C4-2B (cell line): Measurements from ENCODE around the gene SIAH1.
"Not testable (repeated sequence)": the region's sequence is repeated elsewhere in the genome, so short reads cannot be mapped to it uniquely, and the experiment has no call there.

Experiments used
- H3K27ac ChIP-seq: fragments of 450-650 bp; 2 replicates; pipeline ENCODE4 v1.5.1; 2017
- ZFX ChIP-seq: fragments of 450-650 bp; IDR thresholded peaks from 2 replicates; pipeline ENCODE4 v1.6.1; 2017
- TF ChIP-seq, protein P1 (sequence below): fragments of 450-650 bp; conservative IDR thresholded peaks from 2 replicates; pipeline ENCODE4 v1.5.1; 2017; ENCODE audit warnings: mild to moderate bottlenecking

The SIAH1 gene

DNA sequence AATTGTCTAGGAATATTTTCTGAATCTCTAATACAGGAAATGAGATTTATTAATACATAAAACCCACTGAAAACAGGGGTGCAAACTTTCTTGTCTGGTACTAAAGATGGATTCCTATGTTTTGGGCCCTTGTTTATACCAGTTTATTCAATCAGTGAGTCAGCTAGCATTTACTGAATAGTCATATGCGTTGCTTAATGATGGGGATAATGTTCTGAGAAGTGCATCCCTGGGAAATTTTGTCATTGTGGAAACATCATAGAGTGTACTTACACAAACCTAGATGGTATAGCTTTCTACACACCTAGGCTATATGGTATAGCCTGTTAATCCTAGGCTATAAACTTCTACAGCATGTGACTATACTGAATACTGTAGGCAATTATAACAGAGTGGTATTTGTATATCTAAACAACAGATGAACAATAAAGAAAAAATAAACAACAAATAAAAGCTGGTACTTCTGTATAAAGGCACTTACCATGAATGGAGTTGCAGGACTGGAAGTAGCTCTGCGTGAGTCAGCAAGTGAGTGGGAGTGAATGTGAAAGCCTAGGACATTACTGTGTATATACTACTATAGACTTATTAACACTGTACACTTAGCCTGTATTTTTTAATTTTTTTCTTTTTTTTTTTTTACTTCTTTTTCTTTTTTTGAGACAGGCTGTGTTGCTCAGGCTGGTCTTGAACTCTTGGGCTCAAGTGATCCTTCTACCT lies 63.7 kb downstream of the SIAH1 start:
- no peak overlapping the region for H3K27ac ChIP-seq
- TF ChIP-seq ZFX = no peak
- TF ChIP-seq, protein P1, sequence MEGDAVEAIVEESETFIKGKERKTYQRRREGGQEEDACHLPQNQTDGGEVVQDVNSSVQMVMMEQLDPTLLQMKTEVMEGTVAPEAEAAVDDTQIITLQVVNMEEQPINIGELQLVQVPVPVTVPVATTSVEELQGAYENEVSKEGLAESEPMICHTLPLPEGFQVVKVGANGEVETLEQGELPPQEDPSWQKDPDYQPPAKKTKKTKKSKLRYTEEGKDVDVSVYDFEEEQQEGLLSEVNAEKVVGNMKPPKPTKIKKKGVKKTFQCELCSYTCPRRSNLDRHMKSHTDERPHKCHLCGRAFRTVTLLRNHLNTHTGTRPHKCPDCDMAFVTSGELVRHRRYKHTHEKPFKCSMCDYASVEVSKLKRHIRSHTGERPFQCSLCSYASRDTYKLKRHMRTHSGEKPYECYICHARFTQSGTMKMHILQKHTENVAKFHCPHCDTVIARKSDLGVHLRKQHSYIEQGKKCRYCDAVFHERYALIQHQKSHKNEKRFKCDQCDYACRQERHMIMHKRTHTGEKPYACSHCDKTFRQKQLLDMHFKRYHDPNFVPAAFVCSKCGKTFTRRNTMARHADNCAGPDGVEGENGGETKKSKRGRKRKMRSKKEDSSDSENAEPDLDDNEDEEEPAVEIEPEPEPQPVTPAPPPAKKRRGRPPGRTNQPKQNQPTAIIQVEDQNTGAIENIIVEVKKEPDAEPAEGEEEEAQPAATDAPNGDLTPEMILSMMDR = no peak

DNA sequence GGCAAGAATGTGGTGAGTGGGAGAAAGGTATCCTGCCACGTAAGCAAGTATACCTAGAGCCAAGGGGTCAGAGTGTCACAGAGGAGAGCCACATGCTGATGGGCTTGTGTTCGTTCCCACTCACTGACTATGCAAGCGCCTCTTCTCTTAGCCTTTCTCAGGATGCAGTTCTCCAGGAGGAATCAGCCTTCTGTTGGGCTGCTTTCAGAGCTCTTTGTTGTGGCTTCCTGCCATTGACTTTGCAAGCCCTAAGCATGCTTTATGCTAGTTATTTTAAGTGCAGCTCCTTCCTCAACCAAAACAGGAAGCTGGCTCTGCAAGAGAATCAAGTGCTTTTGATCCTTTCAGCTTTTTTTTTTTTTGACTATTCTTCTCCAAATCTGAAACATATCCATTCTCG lies 66.6 kb downstream of the SIAH1 start:
- no peak overlapping the region for H3K27ac ChIP-seq

GRCh38 chr16:48317614-48318315 lies 67.4 kb downstream of the SIAH1 start:
- no peak overlapping the region for H3K27ac ChIP-seq
- TF ChIP-seq ZFX = no peak

More for the DNA sequence above, 66.6 kb downstream of the SIAH1 start:
- no peak for TF ChIP-seq ZFX
- TF ChIP-seq, protein P1 = no peak

GRCh38 chr16:48317026-48317425 lies 68.2 kb downstream of the SIAH1 start:
- H3K27ac ChIP-seq = no peak overlapping the region
- TF ChIP-seq ZFX = no peak
- TF ChIP-seq, protein P1 = no peak

DNA sequence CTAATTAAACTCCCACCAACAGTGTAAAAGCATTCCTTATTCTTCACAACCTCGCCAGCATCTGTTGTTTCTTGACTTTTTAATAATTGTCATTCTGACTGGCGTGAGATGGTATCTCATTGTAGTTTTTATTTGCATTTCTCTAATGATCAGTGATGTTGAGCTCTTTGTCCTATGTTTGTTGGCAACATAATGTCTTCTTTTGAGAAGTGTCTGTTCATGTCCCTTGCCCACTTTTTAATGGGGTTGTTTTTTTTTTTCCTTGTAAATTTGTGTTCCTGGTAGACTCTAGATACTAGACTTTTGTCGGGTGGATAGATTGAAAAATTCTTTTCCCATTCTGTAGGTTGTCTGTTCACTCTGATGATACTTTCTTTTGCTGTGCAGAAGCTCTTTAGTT lies 71.3 kb downstream of the SIAH1 start:
- H3K27ac ChIP-seq = not testable (repeated sequence)

GRCh38 chr16:48310908-48311641 lies 74.1 kb downstream of the SIAH1 start:
- TF ChIP-seq ZFX = no peak
- TF ChIP-seq, protein P1 = no peak
- H3K27ac ChIP-seq = no peak overlapping the region
